Transverse colon (tissue), 4 donors: Measurements from ENCODE around the gene KCNJ10. TPM values are rescaled to one million over a fixed set of nuclear protein-coding genes. Genes with fewer than 3 reads are reported as not detected.

Experiments used
- DNase-seq: peaks from one replicate; pipeline ENCODE4 v3.0.0-alpha.2; 2019
- H3K27ac ChIP-seq, 4 donors: fragments of 200-600 bp; sonication (generic); 2 replicates each; pipeline ENCODE4 v1.5.1; 2016 to 2018; ENCODE audit warnings: inconsistent platforms in 4 of 4
- H3K27me3 ChIP-seq: fragments of 200-600 bp; sonication (generic); 2 replicates; pipeline ENCODE4 v1.5.1; 2017; ENCODE audit warnings: inconsistent platforms
- H3K36me3 ChIP-seq, 4 donors: fragments of 200-600 bp; sonication (generic); 2 replicates each; pipeline ENCODE4 v1.5.1; 2017 to 2019; ENCODE audit warnings: inconsistent platforms in 4 of 4
- H3K4me1 ChIP-seq, 4 donors: fragments of 200-600 bp; sonication (generic); 2 replicates each; pipeline ENCODE4 v1.5.1; 2017 to 2020; ENCODE audit warnings: inconsistent platforms in 4 of 4
- H3K4me3 ChIP-seq, 4 donors: fragments of 200-600 bp; sonication (generic); 1 replicate in 1 of 4; 2 replicates in 3 of 4; pipeline versions ENCODE4 v1.5.1 to v1.6.1; 2017 to 2019; ENCODE audit warnings: inconsistent platforms in 4 of 4
- H3K9me3 ChIP-seq, 2 donors: fragments of 200-600 bp; sonication (generic); 2 replicates each; pipeline ENCODE4 v1.5.1; 2017 to 2019; ENCODE audit warnings: inconsistent platforms in 2 of 2
- EP300 ChIP-seq: sonication (generic); formaldehyde crosslinking; IDR thresholded peaks from one replicate; pipeline ENCODE4 v1.6.1; 2017; ENCODE audit warnings: antibody characterized with exemption, low read depth
- POLR2A ChIP-seq: fragments of 450-650 bp; IDR thresholded peaks from one replicate; pipeline ENCODE4 v1.6.1; 2016; ENCODE audit warnings: antibody characterized with exemption, mild to moderate bottlenecking, moderate library complexity
- POLR2AphosphoS5 ChIP-seq, 3 donors: sonication (generic); formaldehyde crosslinking; IDR thresholded peaks; one replicate each; pipeline ENCODE4 v1.6.1; 2016; ENCODE audit warnings: antibody characterized with exemption in 3 of 3
- WGBS, 2 donors: methylation state at CpG; one replicate each; pipeline ENCODE4 v1.1.5; 2018; ENCODE audit warnings: low coverage in 1 of 2; 5-methylcytosine and 5-hydroxymethylcytosine counted together
- in situ Hi-C, 4 donors: fragments of 200-750 bp; cut with MboI; loops; one replicate each; pipeline versions ENCODE4 v1.15.0 to v1.15.1; 2017; ENCODE audit warnings: low sequenced_read_pairs in 3 of 4, low pct_ligation_motif_present in 1 of 4, low pct_unique_long_range_greater_than_20kb in 1 of 4
- intact Hi-C: fragments of 100-400 bp; cut with DNase I; formaldehyde crosslinking; loops from one replicate; pipeline ENCODE4 v1.15.1; 2023; ENCODE audit warnings: low total_unique reads
- total RNA-seq, 4 donors: library from RNA; depleted of rRNA; stranded (reverse); fragments of >200 nt; gene quantifications; one replicate each; pipeline ENCODE4 v1.1.0, GENCODE V29; 2016
- TF ChIP-seq, protein P1 (sequence below), 5 experiments: fragments of 200-600 bp in 3 of 5; fragments of 450-650 bp in 2 of 5; sonication (generic) in 3 of 5; IDR thresholded peaks; 1 replicate in 2 of 5; 2 replicates in 3 of 5; pipeline ENCODE4 v1.5.1; 2016 to 2017; ENCODE audit warnings: antibody characterized with exemption in 5 of 5, inconsistent platforms in 3 of 5, mild to moderate bottlenecking in 2 of 5, moderate library complexity in 1 of 5

The KCNJ10 gene
- total RNA-seq, 4 donors from 2014 or later = not detected

DNA sequence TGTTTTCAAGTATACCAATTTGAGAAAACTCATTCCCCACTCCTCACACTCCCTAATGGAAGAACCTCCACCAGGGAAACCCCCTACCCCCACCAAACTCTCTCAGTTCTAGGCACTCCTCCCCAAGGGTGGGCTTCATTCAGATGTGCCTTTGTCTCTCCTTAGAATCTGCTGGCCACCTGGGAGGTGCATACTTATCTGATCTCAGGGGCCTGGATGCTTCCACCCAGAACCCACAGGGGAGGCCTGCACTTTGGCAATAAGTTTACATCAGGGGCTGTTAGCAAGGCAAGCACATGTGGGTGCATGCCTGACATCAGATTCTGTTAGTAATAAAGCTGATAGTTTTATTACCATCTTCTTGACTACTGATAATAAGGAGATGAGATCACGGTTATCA lies 83.4 kb downstream of the KCNJ10 start:
- H3K4me1 ChIP-seq = peaks cover 0 to 7% (median under 1%) of the 10 kb centered on the region in 4 donors
- H3K27ac ChIP-seq = no peak overlapping the region
- no peaks in the 10 kb centered on the region for H3K27me3 ChIP-seq
- intact Hi-C loops (no loop called here), in situ Hi-C loops (no loop called here)
- TF ChIP-seq POLR2AphosphoS5 (IDR thresholded peaks at IDR 0.05) = no peak
- TF ChIP-seq, protein P1, sequence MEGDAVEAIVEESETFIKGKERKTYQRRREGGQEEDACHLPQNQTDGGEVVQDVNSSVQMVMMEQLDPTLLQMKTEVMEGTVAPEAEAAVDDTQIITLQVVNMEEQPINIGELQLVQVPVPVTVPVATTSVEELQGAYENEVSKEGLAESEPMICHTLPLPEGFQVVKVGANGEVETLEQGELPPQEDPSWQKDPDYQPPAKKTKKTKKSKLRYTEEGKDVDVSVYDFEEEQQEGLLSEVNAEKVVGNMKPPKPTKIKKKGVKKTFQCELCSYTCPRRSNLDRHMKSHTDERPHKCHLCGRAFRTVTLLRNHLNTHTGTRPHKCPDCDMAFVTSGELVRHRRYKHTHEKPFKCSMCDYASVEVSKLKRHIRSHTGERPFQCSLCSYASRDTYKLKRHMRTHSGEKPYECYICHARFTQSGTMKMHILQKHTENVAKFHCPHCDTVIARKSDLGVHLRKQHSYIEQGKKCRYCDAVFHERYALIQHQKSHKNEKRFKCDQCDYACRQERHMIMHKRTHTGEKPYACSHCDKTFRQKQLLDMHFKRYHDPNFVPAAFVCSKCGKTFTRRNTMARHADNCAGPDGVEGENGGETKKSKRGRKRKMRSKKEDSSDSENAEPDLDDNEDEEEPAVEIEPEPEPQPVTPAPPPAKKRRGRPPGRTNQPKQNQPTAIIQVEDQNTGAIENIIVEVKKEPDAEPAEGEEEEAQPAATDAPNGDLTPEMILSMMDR (IDR thresholded peaks at IDR 0.05) = no peak
- TF ChIP-seq POLR2A = no peak
- no peak for TF ChIP-seq EP300
- no peak overlapping the region for H3K4me3 ChIP-seq
- 100% methylated on average over 1 of the region's 1 CpG; no CpG with 5 or more reads in 1 of the 2 donors for WGBS, 2 donors
- no peak for DNase-seq
- no peaks in the 10 kb centered on the region for H3K9me3 ChIP-seq
- H3K36me3 ChIP-seq = no peaks in the 10 kb centered on the region

DNA sequence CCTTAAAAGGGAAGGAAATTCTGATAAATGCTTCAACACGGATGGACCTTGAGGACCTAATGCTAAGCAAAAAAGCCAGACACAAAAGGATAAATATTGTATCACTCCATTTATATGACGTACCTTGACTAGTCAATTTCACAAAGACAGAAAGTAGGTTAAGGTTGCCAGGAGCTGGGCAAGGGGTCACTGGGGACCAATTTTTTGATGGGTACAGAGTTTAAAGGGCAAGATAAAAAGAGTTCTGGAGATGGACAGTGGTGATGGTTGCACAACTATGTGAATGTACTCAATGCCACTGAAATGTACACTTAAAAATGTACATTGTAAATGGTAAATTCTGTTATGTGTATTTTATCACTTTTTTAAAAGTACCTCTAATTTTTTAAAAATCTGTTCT lies 83.9 kb downstream of the KCNJ10 start:
- H3K27ac ChIP-seq = no peak overlapping the region
- no peaks in the 10 kb centered on the region for H3K27me3 ChIP-seq
- in situ Hi-C loops = no loop called here
- H3K4me1 ChIP-seq = peaks cover 0 to 2% (median 0%) of the 10 kb centered on the region in 4 donors
- no peaks in the 10 kb centered on the region for H3K9me3 ChIP-seq
- DNase-seq = no peak
- no peaks in the 10 kb centered on the region for H3K36me3 ChIP-seq
- 74 to 81% methylated on average over 2 of the region's 2 CpGs for WGBS, 2 donors
- no peak overlapping the region for H3K4me3 ChIP-seq
- intact Hi-C loops = no loop called here
- no peak for TF ChIP-seq POLR2AphosphoS5 (IDR thresholded peaks at IDR 0.05)
- TF ChIP-seq EP300 = no peak
- TF ChIP-seq, protein P1 (IDR thresholded peaks at IDR 0.05) = no peak
- TF ChIP-seq POLR2A = no peak

DNA sequence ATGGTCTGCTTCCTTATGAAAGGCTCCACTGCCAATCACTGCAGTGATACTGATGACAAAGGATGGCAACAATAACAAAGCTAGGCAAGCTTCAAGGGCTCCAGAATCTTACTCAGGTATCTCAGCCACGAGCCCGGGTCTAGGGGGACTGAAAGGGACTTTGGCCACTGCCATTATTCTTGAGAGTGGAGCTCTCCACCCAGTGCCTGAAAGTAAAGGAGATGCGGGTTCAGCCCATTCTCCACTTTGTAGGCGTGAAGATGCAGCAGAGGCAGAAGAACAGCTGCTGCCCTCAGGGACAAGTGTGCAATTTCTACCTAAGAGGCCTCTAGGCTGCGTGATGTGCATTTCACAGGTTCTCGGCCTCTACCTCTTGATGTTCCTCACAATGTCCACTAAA lies 84.5 kb downstream of the KCNJ10 start:
- Histone ChIP-seq H3K27me3 (no peaks in the 10 kb centered on the region), H3K36me3 (no peaks in the 10 kb centered on the region), H3K27ac (no peak overlapping the region), H3K4me1 (no peaks in the 10 kb centered on the region), H3K9me3 (no peaks in the 10 kb centered on the region), H3K4me3 (no peak overlapping the region)
- 92% methylated on average over 6 of the region's 6 CpGs; no CpG with 5 or more reads in 1 of the 2 donors for WGBS, 2 donors
- no peak for DNase-seq
- in situ Hi-C loops (no loop called here), intact Hi-C loops (no loop called here)
- TF ChIP-seq EP300 = no peak
- TF ChIP-seq, protein P1 (IDR thresholded peaks at IDR 0.05) = no peak

DNA sequence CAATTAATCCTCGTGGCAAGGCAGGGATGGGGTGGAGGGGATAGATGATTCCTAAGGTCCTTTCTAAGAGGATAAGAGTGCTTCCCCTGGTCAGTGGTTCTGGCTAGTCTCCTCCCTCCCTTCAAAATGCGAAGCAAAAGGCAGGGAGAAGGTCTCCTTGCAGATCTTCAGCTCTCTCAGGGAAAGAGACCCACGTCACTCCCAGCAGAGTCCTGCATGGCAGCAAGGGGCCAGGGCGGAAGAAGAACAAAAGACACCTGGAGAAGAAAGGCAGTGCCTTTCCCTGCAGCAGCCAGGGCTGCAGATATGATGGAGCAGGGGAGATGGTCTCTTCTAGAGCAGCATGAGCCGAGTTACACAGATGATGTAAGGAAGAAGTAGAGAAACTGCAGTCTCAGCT lies 86.3 kb downstream of the KCNJ10 start:
- TF ChIP-seq POLR2A = no peak
- no peak for TF ChIP-seq EP300
- TF ChIP-seq, protein P1 (IDR thresholded peaks at IDR 0.05) = no peak
- no peak for TF ChIP-seq POLR2AphosphoS5 (IDR thresholded peaks at IDR 0.05)
- 74 to 81% methylated on average over 3 to 5 of the region's 5 CpGs for WGBS, 2 donors
- Histone ChIP-seq H3K4me1 (peaks cover 0 to 4% (median 0%) of the 10 kb centered on the region in 4 donors), H3K36me3 (no peaks in the 10 kb centered on the region), H3K27ac (no peak overlapping the region), H3K4me3 (no peak overlapping the region), H3K27me3 (no peaks in the 10 kb centered on the region), H3K9me3 (no peaks in the 10 kb centered on the region)
- no peak for DNase-seq
- intact Hi-C loops (no loop called here), in situ Hi-C loops (no loop called here)
